CMK (cell line): ENCODE results near the gene KCNH8.
"Not testable (repeated sequence)": the region's sequence is repeated elsewhere in the genome, so short reads cannot be mapped to it uniquely, and the experiment has no call there.

Experiments used
- DNase-seq: peaks from one replicate; pipeline ENCODE4 v3.0.0-alpha.2; 2010; ENCODE audit warnings: low read depth

Gene KCNH8

GRCh38 chr3:19147905-19148767, at the start of gene KCNH8:
KCNH8 (plus strand) TSS chr3:19148510; CDS start chr3:19148720, 210 bp downstream.
- DNase-seq = no peak

- not testable (repeated sequence) for DNase-seq
Measured at GRCh38 chr3:19102654-19103290, 45.5 kb upstream of the KCNH8 start.

- DNase-seq = no peak
Measured at GRCh38 chr3:19103510-19103909, 44.8 kb upstream of the KCNH8 start.

GRCh38 chr3:19104459-19104858, 43.9 kb upstream of the KCNH8 start:
- no peak for DNase-seq

- no peak for DNase-seq
Measured at GRCh38 chr3:19105826-19106225, 42.5 kb upstream of the KCNH8 start.

GRCh38 chr3:19106307-19106706, 42.0 kb upstream of the KCNH8 start:
- no peak for DNase-seq

- DNase-seq = no peak
Measured at GRCh38 chr3:19107719-19108118, 40.6 kb upstream of the KCNH8 start.

GRCh38 chr3:19110335-19110895, 37.9 kb upstream of the KCNH8 start:
- no peak for DNase-seq

- no peak for DNase-seq
Measured at GRCh38 chr3:19114461-19114860, 33.8 kb upstream of the KCNH8 start.

GRCh38 chr3:19116239-19116638, 32.1 kb upstream of the KCNH8 start:
- no peak for DNase-seq

GRCh38 chr3:19124752-19125151, 23.6 kb upstream of the KCNH8 start:
- DNase-seq = no peak

- no peak for DNase-seq
Measured at GRCh38 chr3:19139863-19140262, 8.4 kb upstream of the KCNH8 start.

- no peak for DNase-seq
Measured at GRCh38 chr3:19146685-19147650, 1.3 kb upstream of the KCNH8 start.

- no peak for DNase-seq
Measured at GRCh38 chr3:19148768-19149091, 420 bp downstream of the KCNH8 start.

GRCh38 chr3:19149368-19149767, 1.1 kb downstream of the KCNH8 start:
- DNase-seq = no peak

GRCh38 chr3:19151171-19151570, 2.9 kb downstream of the KCNH8 start:
- DNase-seq = no peak

GRCh38 chr3:19154693-19155250, 6.5 kb downstream of the KCNH8 start:
- DNase-seq = no peak

- no peak for DNase-seq
Measured at GRCh38 chr3:19155375-19155774, 7.1 kb downstream of the KCNH8 start.

- DNase-seq = no peak
Measured at GRCh38 chr3:19159966-19160635, 11.8 kb downstream of the KCNH8 start.

GRCh38 chr3:19165654-19166053, 17.3 kb downstream of the KCNH8 start:
- DNase-seq = no peak

GRCh38 chr3:19171794-19172193, 23.5 kb downstream of the KCNH8 start:
- no peak for DNase-seq
